Thoracic aorta (tissue), 2 donors: ENCODE data around the gene KNG1. TPM values are rescaled to one million over a fixed set of nuclear protein-coding genes. Genes with fewer than 3 reads are reported as not detected.

Experiments used
- ATAC-seq: fragments of 150-250 bp; one replicate; pipeline ENCODE4 v1.8.0; 2017; ENCODE audit warnings: low read depth; ENCODE audit not compliant: insufficient number of reproducible peaks, low FRiP score
- DNase-seq: peaks from one replicate; pipeline ENCODE4 v3.0.0-alpha.2; 2020; ENCODE audit warnings: low spot score
- H3K27ac ChIP-seq, 2 donors: fragments of 200-600 bp; sonication (generic); 1 replicate in 1 of 2; 2 replicates in 1 of 2; pipeline ENCODE4 v1.5.1; 2016; ENCODE audit warnings: mild to moderate bottlenecking in 2 of 2, moderate library complexity in 2 of 2
- H3K27me3 ChIP-seq: fragments of 200-600 bp; sonication (generic); replicated peaks from 2 replicates; pipeline ENCODE4 v1.6.0; 2016; ENCODE audit warnings: mild to moderate bottlenecking; ENCODE audit not compliant: insufficient read depth
- H3K36me3 ChIP-seq: fragments of 200-600 bp; sonication (generic); one replicate; pipeline ENCODE4 v1.5.1; 2016
- H3K4me1 ChIP-seq, 2 donors: fragments of 200-600 bp; sonication (generic); 1 replicate in 1 of 2; 2 replicates in 1 of 2; pipeline versions ENCODE4 v1.5.1 to v1.6.0; 2016; ENCODE audit warnings: low read depth in 2 of 2, mild to moderate bottlenecking in 1 of 2; ENCODE audit not compliant: control insufficient read depth in 1 of 2
- H3K4me3 ChIP-seq: fragments of 200-600 bp; sonication (generic); 2 replicates; pipeline ENCODE4 v1.5.1; 2016; ENCODE audit warnings: mild to moderate bottlenecking
- H3K9me3 ChIP-seq: fragments of 200-600 bp; sonication (generic); 2 replicates; pipeline ENCODE4 v1.5.1; 2016
- total RNA-seq, 2 donors: library from RNA; depleted of rRNA; stranded (reverse); fragments of >200 nt; gene quantifications; one replicate each; pipeline versions ENCODE4 v1.1.0 to v1.2.3, GENCODE V29; 2016
- TF ChIP-seq, protein P1 (sequence below): fragments of 200-600 bp; sonication (generic); IDR thresholded peaks from one replicate; pipeline ENCODE4 v1.5.1; 2019; ENCODE audit warnings: antibody characterized with exemption

Gene KNG1
- total RNA-seq, 2 donors from 2014 or later = not detected

GRCh38 chr3:186742618-186743380 is 25.6 kb downstream of the KNG1 start:
- H3K9me3 ChIP-seq = no peaks in the 10 kb centered on the region
- no peak overlapping the region for H3K27ac ChIP-seq

DNA sequence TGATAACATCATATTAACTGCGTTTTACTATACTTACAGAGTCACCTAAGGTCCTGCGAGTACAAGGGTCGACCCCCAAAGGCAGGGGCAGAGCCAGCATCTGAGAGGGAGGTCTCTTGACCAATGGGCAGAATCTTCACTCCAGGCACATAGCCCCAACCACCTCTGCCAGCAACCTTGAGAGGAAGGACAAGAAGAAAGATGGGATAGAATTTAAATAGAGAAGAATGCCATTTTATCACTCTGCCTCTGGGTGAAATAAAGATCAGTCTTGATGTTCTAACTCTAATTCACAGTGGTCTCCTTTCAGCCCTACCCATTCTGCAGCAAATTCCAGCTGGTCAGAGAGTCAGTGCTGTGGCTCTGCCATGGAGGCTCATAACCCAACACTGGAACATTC is 26.5 kb downstream of the KNG1 start:
- no peak for ATAC-seq
- Histone ChIP-seq H3K4me3 (no peak overlapping the region), H3K4me1 (peaks cover 3 to 6% of the 10 kb centered on the region in 2 donors), H3K9me3 (no peaks in the 10 kb centered on the region), H3K27me3 (no peaks in the 10 kb centered on the region), H3K27ac (no peak overlapping the region), H3K36me3 (no peaks in the 10 kb centered on the region)
- TF ChIP-seq, protein P1, sequence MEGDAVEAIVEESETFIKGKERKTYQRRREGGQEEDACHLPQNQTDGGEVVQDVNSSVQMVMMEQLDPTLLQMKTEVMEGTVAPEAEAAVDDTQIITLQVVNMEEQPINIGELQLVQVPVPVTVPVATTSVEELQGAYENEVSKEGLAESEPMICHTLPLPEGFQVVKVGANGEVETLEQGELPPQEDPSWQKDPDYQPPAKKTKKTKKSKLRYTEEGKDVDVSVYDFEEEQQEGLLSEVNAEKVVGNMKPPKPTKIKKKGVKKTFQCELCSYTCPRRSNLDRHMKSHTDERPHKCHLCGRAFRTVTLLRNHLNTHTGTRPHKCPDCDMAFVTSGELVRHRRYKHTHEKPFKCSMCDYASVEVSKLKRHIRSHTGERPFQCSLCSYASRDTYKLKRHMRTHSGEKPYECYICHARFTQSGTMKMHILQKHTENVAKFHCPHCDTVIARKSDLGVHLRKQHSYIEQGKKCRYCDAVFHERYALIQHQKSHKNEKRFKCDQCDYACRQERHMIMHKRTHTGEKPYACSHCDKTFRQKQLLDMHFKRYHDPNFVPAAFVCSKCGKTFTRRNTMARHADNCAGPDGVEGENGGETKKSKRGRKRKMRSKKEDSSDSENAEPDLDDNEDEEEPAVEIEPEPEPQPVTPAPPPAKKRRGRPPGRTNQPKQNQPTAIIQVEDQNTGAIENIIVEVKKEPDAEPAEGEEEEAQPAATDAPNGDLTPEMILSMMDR = no peak
- no peak for DNase-seq

More at GRCh38 chr3:186742618-186743380, 25.6 kb downstream of the KNG1 start:
- DNase-seq = no peak
- no peak for ATAC-seq
- H3K4me1 ChIP-seq = peaks cover 3 to 6% of the 10 kb centered on the region in 2 donors
- no peaks in the 10 kb centered on the region for H3K36me3 ChIP-seq
- TF ChIP-seq, protein P1 = no peak
- no peaks in the 10 kb centered on the region for H3K27me3 ChIP-seq
- no peak overlapping the region for H3K4me3 ChIP-seq

DNA sequence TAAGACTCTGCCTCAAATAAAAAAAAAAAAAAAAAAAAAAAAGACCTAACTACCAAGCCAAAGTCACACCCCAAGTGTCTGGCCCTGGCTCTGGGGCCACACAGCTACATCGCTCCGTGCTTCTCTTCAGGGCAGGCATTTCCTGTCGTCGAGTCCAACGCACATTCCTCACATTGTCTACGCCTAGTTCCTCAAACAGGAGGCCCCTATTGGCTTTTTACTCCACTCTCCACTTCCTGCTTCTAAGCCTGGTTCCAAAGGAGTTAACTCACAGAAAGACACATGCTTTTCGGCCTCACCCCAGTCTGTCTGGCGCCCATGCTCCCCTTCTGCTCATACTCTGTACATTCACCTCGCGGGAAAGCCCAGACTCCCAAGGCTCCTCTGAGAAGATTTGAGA is 28.8 kb downstream of the KNG1 start:
- H3K36me3 ChIP-seq = no peaks in the 10 kb centered on the region
- ATAC-seq (peak; percentile 55), DNase-seq (no peak)
- no peaks in the 10 kb centered on the region for H3K9me3 ChIP-seq
- no peaks in the 10 kb centered on the region for H3K27me3 ChIP-seq
- peak overlapping the region; percentile 39 for H3K4me3 ChIP-seq
- H3K4me1 ChIP-seq = peaks cover 3 to 6% of the 10 kb centered on the region in 2 donors
- peak overlapping the region in 1 of 2 donors; percentile 69 for H3K27ac ChIP-seq
- TF ChIP-seq, protein P1 = no peak

- H3K9me3 ChIP-seq = no peaks in the 10 kb centered on the region
- TF ChIP-seq, protein P1 = no peak
These were observed 33.2 kb downstream of the KNG1 start for GRCh38 chr3:186750316-186750715.

GRCh38 chr3:186751480-186751879 is 34.3 kb downstream of the KNG1 start:
- Histone ChIP-seq H3K36me3 (no peaks in the 10 kb centered on the region), H3K27ac (no peak overlapping the region), H3K9me3 (no peaks in the 10 kb centered on the region), H3K4me1 (no peaks in the 10 kb centered on the region), H3K4me3 (no peak overlapping the region), H3K27me3 (no peaks in the 10 kb centered on the region)
- TF ChIP-seq, protein P1 = no peak
- no peak for DNase-seq
- no peak for ATAC-seq

More at GRCh38 chr3:186750316-186750715, 33.2 kb downstream of the KNG1 start:
- ATAC-seq (no peak), DNase-seq (no peak)
- no peak overlapping the region for H3K27ac ChIP-seq
- H3K4me1 ChIP-seq = peaks cover 3 to 6% of the 10 kb centered on the region in 2 donors
- H3K27me3 ChIP-seq = no peaks in the 10 kb centered on the region
- no peak overlapping the region for H3K4me3 ChIP-seq
- H3K36me3 ChIP-seq = no peaks in the 10 kb centered on the region
